K562 (cell line): ENCODE measurements around the gene ENTPD8. TPM values are rescaled to one million over a fixed set of nuclear protein-coding genes. Genes with fewer than 3 reads are reported as not detected.
A peak's percentile ranks its signal among the peaks of the same experiment; 100 is the strongest.

ENCODE experiments used
- CXXC5 ChIP-seq: fragments of 250-450 bp; sonication (Bioruptor Pico); IDR thresholded peaks from 2 replicates; pipeline ENCODE4 v1.8.0; 2022; ENCODE audit warnings: inconsistent platforms, mild to moderate bottlenecking, moderate library complexity
- ETV6 ChIP-seq, 3 experiments: fragments of 150-350 bp in 1 of 3; sonication (generic) in 1 of 3; formaldehyde crosslinking in 1 of 3; IDR thresholded peaks; 2 replicates each; pipeline versions ENCODE4 v1.6.1 to v1.8.0; 2014 to 2022; ENCODE audit warnings: borderline replicate concordance in 2 of 3, low read depth in 2 of 3, antibody characterized with exemption in 1 of 3, low read length in 1 of 3, mild to moderate bottlenecking in 1 of 3, missing genetic modification reagents in 1 of 3
- FOXJ2 ChIP-seq: fragments of 200-800 bp; sonication (Bioruptor generic); IDR thresholded peaks from 2 replicates; pipeline ENCODE4 v1.6.1; 2016; ENCODE audit warnings: missing genetic modification characterization, missing compliant biosample characterization
- HNRNPL ChIP-seq: fragments of 200-400 bp; formaldehyde crosslinking; IDR thresholded peaks from 2 replicates; pipeline ENCODE4 v1.6.1; 2017; ENCODE audit warnings: low read depth, mild to moderate bottlenecking, low read length
- POLR2G ChIP-seq: fragments of 200-400 bp; formaldehyde crosslinking; IDR thresholded peaks from 2 replicates; pipeline ENCODE4 v1.6.1; 2017; ENCODE audit warnings: low read depth, mild to moderate bottlenecking, antibody characterized with exemption, low read length, moderate library complexity
- SAFB2 ChIP-seq: fragments of 200-400 bp; formaldehyde crosslinking; IDR thresholded peaks from 2 replicates; pipeline ENCODE4 v1.6.1; 2018; ENCODE audit warnings: borderline replicate concordance, low read length, low read depth, moderate library complexity; ENCODE audit not compliant: severe bottlenecking
- SMC3 ChIP-seq: conservative IDR thresholded peaks from 2 replicates; pipeline ENCODE4 v1.6.1; 2011; ENCODE audit warnings: low read depth, low read length, improper control_type of control experiment; ENCODE audit not compliant: insufficient read depth
- ZNF24 ChIP-seq: fragments of 450-650 bp; IDR thresholded peaks from 2 replicates; pipeline ENCODE4 v1.6.1; 2016
- ZNF3 ChIP-seq: fragments of 250-450 bp; sonication (Bioruptor Pico); IDR thresholded peaks from 2 replicates; pipeline ENCODE4 v1.5.0; 2021; ENCODE audit warnings: mild to moderate bottlenecking, moderate library complexity
- polyA plus RNA-seq, 8 experiments: library from polyadenylated mRNA; depleted of rRNA in 4 of 8; stranded (reverse) in 5 of 8; unstranded in 3 of 8; fragments of >200 nt; fragmentation: Nextera tagmentation in 2 of 8; fragmentation: Illumina TruSeq in 1 of 8; extraction: Ambion mirVana in 2 of 8; extraction: Trizol in 1 of 8; gene quantifications; 2 replicates each; pipeline versions ENCODE4 v1.2.1 to v1.2.3, GENCODE V29; 2011 to 2014; ENCODE audit warnings: inconsistent platforms in 1 of 8, missing spikeins in 1 of 8
- total RNA-seq, 7 experiments: library from RNA; depleted of rRNA in 6 of 7; stranded (reverse); fragments of >200 nt in 6 of 7; fragmentation: Illumina TruSeq in 2 of 7; extraction: Trizol in 2 of 7; gene quantifications; 2 replicates each; pipeline versions ENCODE4 v1.2.1 to v1.2.3, GENCODE V29; 2011 to 2021; ENCODE audit warnings: low replicate concordance in 1 of 7
- TF ChIP-seq, protein P1 (sequence below): fragments of 250-450 bp; sonication (Bioruptor Pico); IDR thresholded peaks from 2 replicates; pipeline ENCODE4 v1.5.1; 2021; ENCODE audit warnings: mild to moderate bottlenecking
- TF ChIP-seq, protein P2 (sequence below): sonication (generic); formaldehyde crosslinking; IDR thresholded peaks from 2 replicates; pipeline ENCODE4 v1.8.1; 2023; ENCODE audit warnings: mild to moderate bottlenecking, missing genetic modification reagents
- TF ChIP-seq, protein P3 (sequence below): sonication (generic); formaldehyde crosslinking; IDR thresholded peaks from 2 replicates; pipeline ENCODE4 v1.4.0; 2020; ENCODE audit warnings: mild to moderate bottlenecking, missing genetic modification reagents
- TF ChIP-seq, protein P4 (sequence below): conservative IDR thresholded peaks from 2 replicates; pipeline ENCODE4 v1.6.1; 2011; ENCODE audit warnings: low read depth, mild to moderate bottlenecking, low read length; ENCODE audit not compliant: control insufficient read depth
- TF ChIP-seq, protein P5 (sequence below), 3 experiments: fragments of 200-800 bp in 1 of 3; sonication (Bioruptor generic) in 1 of 3; sonication (generic) in 1 of 3; formaldehyde crosslinking in 1 of 3; IDR thresholded peaks; 2 replicates each; pipeline versions ENCODE4 v1.6.1 to v1.8.0; 2016 to 2022; ENCODE audit warnings: mild to moderate bottlenecking in 2 of 3, missing compliant biosample characterization in 2 of 3, missing genetic modification characterization in 2 of 3, missing genetic modification reagents in 1 of 3
- TF ChIP-seq, protein P6 (sequence below): fragments of 450-650 bp; IDR thresholded peaks from one replicate; pipeline ENCODE4 v1.6.1; 2018; ENCODE audit warnings: mild to moderate bottlenecking, moderate library complexity; ENCODE audit not compliant: partially characterized antibody

The ENTPD8 gene
- total and polyA plus RNA-seq, 9 of the 15 experiments (the other 6 are each of a cell fraction or from before 2014, with no cell fraction given) = 0.06 to 0.27 (median 0.19) TPM; not detected in 5

DNA sequence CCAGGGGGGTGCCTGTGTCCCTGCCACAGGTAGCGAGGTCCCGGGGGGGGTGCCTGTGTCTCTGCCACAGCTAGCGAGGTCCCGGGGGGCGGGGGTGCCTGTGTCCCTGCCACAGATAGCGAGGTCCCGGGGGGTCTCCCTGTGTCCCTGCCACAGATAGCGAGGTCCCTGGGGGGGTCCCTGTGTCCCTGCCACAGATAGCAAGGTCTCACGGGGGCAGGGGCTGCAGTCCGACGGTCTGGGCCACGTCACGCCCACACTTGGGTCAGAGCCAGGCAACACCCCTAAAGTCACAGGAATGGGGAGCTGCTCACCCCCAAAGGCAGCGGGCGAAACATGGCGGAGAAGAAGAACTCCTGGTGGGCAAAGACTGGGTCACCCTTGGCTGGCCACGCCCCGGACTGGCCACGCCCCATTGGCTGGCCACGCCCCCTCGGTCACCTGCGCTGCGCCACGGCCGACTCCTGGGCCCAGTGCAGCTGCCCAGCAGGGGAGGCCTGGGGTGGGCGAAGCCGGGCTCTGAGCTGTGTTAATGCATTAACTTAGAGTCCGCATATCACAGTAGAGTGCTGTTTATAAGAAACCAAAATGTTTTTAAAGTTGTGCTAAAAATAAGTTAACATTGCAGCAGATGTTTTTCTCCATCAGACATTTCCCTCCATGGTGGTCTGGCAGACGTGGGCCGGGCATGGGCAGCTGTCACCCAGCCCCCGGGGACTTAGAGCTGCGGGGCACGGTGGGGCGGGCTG lies 11.0 kb downstream of the ENTPD8 start (continued):
- TF ChIP-seq, protein P1, sequence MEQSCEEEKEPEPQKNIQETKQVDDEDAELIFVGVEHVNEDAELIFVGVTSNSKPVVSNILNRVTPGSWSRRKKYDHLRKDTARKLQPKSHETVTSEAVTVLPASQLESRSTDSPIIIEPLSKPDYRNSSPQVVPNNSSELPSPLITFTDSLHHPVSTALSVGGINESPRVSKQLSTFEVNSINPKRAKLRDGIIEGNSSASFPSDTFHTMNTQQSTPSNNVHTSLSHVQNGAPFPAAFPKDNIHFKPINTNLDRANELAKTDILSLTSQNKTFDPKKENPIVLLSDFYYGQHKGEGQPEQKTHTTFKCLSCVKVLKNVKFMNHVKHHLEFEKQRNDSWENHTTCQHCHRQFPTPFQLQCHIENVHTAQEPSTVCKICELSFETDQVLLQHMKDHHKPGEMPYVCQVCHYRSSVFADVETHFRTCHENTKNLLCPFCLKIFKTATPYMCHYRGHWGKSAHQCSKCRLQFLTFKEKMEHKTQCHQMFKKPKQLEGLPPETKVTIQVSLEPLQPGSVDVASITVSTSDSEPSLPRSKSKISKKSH = no peak
- TF ChIP-seq SMC3 = no peak
- TF ChIP-seq, protein P2, sequence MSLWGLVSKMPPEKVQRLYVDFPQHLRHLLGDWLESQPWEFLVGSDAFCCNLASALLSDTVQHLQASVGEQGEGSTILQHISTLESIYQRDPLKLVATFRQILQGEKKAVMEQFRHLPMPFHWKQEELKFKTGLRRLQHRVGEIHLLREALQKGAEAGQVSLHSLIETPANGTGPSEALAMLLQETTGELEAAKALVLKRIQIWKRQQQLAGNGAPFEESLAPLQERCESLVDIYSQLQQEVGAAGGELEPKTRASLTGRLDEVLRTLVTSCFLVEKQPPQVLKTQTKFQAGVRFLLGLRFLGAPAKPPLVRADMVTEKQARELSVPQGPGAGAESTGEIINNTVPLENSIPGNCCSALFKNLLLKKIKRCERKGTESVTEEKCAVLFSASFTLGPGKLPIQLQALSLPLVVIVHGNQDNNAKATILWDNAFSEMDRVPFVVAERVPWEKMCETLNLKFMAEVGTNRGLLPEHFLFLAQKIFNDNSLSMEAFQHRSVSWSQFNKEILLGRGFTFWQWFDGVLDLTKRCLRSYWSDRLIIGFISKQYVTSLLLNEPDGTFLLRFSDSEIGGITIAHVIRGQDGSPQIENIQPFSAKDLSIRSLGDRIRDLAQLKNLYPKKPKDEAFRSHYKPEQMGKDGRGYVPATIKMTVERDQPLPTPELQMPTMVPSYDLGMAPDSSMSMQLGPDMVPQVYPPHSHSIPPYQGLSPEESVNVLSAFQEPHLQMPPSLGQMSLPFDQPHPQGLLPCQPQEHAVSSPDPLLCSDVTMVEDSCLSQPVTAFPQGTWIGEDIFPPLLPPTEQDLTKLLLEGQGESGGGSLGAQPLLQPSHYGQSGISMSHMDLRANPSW (CRISPR knock-in tag) = no peak
- TF ChIP-seq, protein P3, sequence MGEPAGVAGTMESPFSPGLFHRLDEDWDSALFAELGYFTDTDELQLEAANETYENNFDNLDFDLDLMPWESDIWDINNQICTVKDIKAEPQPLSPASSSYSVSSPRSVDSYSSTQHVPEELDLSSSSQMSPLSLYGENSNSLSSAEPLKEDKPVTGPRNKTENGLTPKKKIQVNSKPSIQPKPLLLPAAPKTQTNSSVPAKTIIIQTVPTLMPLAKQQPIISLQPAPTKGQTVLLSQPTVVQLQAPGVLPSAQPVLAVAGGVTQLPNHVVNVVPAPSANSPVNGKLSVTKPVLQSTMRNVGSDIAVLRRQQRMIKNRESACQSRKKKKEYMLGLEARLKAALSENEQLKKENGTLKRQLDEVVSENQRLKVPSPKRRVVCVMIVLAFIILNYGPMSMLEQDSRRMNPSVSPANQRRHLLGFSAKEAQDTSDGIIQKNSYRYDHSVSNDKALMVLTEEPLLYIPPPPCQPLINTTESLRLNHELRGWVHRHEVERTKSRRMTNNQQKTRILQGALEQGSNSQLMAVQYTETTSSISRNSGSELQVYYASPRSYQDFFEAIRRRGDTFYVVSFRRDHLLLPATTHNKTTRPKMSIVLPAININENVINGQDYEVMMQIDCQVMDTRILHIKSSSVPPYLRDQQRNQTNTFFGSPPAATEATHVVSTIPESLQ (CRISPR knock-in tag) = no peak
- 0 out of 2 replicates have a peak, but pooled peaks have one; percentile 22 for TF ChIP-seq CXXC5 (CRISPR knock-in tag)
- TF ChIP-seq FOXJ2 = no peak
- TF ChIP-seq, protein P4, sequence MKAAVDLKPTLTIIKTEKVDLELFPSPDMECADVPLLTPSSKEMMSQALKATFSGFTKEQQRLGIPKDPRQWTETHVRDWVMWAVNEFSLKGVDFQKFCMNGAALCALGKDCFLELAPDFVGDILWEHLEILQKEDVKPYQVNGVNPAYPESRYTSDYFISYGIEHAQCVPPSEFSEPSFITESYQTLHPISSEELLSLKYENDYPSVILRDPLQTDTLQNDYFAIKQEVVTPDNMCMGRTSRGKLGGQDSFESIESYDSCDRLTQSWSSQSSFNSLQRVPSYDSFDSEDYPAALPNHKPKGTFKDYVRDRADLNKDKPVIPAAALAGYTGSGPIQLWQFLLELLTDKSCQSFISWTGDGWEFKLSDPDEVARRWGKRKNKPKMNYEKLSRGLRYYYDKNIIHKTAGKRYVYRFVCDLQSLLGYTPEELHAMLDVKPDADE = no peak
- no peak for TF ChIP-seq ETV6 (IDR thresholded peaks at IDR 0.05; ENCODE audit: borderline replicate concordance in 1 of 2, low read depth in 2 of 2, low read length in 1 of 2)
- no peak for TF ChIP-seq ETV6 (CRISPR knock-in tag; IDR thresholded peaks at IDR 0.05; ENCODE audit: borderline replicate concordance)
- TF ChIP-seq ZNF24 = no peak
- TF ChIP-seq SAFB2 = no peak
- TF ChIP-seq, protein P5, sequence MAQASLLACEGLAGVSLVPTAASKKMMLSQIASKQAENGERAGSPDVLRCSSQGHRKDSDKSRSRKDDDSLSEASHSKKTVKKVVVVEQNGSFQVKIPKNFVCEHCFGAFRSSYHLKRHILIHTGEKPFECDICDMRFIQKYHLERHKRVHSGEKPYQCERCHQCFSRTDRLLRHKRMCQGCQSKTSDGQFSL (CRISPR knock-in tag; IDR thresholded peaks at IDR 0.05) = peak; percentile 86
- TF ChIP-seq, protein P5 (tag; IDR thresholded peaks at IDR 0.05) = peak in 1 of 2 experiments; percentile 59; a peak in 1 of 4 replicates
- no peak for TF ChIP-seq HNRNPL
- no peak for TF ChIP-seq ZNF3 (CRISPR knock-in tag)
- peak; percentile 78 for TF ChIP-seq POLR2G
- TF ChIP-seq, protein P6, sequence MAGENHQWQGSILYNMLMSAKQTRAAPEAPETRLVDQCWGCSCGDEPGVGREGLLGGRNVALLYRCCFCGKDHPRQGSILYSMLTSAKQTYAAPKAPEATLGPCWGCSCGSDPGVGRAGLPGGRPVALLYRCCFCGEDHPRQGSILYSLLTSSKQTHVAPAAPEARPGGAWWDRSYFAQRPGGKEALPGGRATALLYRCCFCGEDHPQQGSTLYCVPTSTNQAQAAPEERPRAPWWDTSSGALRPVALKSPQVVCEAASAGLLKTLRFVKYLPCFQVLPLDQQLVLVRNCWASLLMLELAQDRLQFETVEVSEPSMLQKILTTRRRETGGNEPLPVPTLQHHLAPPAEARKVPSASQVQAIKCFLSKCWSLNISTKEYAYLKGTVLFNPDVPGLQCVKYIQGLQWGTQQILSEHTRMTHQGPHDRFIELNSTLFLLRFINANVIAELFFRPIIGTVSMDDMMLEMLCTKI = no peak
